Esophagus squamous epithelium (tissue), 4 donors: ENCODE results near the gene KIFBP.
"Not testable (repeated sequence)": the region's sequence is repeated elsewhere in the genome, so short reads cannot be mapped to it uniquely, and the experiment has no call there.

Experiments
- POLR2A ChIP-seq, 4 donors: fragments of 450-650 bp; IDR thresholded peaks; one replicate each; pipeline ENCODE4 v1.6.1; 2017; ENCODE audit warnings: antibody characterized with exemption in 4 of 4, mild to moderate bottlenecking in 4 of 4, moderate library complexity in 3 of 4
- TF ChIP-seq, protein P1 (sequence below), 6 experiments: fragments of 450-650 bp in 4 of 6; fragments of 200-600 bp in 2 of 6; sonication (generic) in 2 of 6; IDR thresholded peaks; one replicate each; pipeline ENCODE4 v1.5.1; 2016 to 2019; ENCODE audit warnings: antibody characterized with exemption in 6 of 6, mild to moderate bottlenecking in 4 of 6, moderate library complexity in 4 of 6

- not testable (repeated sequence) for TF ChIP-seq POLR2A (IDR thresholded peaks at IDR 0.05)
- TF ChIP-seq, protein P1, sequence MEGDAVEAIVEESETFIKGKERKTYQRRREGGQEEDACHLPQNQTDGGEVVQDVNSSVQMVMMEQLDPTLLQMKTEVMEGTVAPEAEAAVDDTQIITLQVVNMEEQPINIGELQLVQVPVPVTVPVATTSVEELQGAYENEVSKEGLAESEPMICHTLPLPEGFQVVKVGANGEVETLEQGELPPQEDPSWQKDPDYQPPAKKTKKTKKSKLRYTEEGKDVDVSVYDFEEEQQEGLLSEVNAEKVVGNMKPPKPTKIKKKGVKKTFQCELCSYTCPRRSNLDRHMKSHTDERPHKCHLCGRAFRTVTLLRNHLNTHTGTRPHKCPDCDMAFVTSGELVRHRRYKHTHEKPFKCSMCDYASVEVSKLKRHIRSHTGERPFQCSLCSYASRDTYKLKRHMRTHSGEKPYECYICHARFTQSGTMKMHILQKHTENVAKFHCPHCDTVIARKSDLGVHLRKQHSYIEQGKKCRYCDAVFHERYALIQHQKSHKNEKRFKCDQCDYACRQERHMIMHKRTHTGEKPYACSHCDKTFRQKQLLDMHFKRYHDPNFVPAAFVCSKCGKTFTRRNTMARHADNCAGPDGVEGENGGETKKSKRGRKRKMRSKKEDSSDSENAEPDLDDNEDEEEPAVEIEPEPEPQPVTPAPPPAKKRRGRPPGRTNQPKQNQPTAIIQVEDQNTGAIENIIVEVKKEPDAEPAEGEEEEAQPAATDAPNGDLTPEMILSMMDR (IDR thresholded peaks at IDR 0.05), result not testable (repeated sequence)
These were observed 47.7 kb upstream of the KIFBP start for GRCh38 chr10:68940917-68941316.
